Renal cortical epithelial cell (primary cell): ENCODE data around the gene CLIP3. TPM values are rescaled to one million over a fixed set of nuclear protein-coding genes. Genes with fewer than 3 reads are reported as not detected.
"Not testable (repeated sequence)": the region's sequence is repeated elsewhere in the genome, so short reads cannot be mapped to it uniquely, and the experiment has no call there.

Experiments
- DNase-seq: peaks from one replicate; pipeline ENCODE4 v3.0.0-alpha.2; 2011; ENCODE audit warnings: low read depth
- total RNA-seq: library from RNA; depleted of rRNA; stranded (reverse); fragments of >200 nt; gene quantifications from 2 replicates; pipeline ENCODE4 v1.2.3, GENCODE V29; 2014

Gene CLIP3
- total RNA-seq, 1 donor from 2014 or later: 15.2 TPM

DNA sequence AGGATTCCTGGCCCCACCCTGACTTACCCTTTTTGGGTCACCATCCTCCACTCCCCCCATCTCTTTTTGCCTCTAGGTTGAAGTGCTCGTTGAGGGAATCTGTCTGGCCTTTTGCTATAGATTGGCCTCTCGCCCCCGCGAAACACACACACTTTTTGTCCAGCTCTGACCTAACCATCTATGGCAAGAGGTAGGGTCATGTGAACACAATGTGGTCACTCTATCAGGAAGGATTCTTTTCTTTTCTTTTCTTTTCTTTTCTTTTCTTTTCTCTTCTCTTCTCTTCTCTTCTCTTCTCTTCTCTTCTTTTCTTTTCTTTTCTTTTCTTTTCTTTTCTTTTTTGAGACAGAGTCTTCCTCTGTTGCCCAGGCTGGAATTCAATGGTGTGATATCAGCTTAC lies 51.7 kb downstream of the CLIP3 start:
- DNase-seq: not testable (repeated sequence)

DNA sequence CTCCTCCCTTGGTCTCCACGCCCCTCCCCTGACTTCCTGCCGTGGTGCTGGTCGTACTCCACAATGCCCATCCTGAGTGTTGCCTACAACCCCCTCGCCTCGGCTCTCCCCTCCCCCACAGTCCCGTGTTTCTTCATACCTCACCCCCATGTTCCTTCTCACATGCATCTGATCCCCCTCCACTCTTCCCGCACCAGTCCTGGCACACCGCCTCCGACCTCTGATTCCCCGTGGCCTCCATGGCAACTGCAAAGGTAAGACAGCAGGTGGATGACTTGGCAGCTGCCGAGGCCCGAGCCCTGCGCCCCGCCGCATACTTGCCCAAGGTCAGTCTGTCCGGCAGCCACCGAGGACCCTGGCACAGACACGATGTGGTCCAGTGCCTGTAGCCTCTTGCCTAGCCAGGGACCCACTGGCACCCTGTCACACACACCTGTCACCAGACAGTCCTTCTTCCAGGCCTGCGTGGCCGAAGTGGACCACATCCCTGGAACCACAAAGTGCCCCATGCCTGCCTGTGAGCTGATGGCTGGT lies 53.8 kb downstream of the CLIP3 start:
- no peak for DNase-seq

DNA sequence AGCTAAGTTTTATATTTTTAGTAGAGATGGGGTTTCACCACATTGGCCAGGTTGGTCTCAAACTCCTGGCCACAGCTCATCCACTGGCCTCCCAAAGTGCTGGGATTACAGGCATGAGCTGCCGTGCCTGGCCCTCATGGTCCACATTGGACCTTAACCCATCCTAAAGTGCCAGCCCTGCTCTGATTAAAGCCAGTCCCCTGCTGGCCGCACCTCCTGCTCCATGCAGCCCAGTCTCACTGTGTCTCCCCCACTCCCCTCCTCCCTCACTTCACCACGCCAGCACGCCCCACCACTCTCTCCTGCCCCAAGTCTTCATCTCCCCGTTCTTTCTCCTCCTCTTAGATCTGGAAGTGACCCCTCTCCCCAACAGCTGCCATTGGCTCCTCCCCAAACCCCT lies 54.4 kb downstream of the CLIP3 start:
- no peak for DNase-seq

DNA sequence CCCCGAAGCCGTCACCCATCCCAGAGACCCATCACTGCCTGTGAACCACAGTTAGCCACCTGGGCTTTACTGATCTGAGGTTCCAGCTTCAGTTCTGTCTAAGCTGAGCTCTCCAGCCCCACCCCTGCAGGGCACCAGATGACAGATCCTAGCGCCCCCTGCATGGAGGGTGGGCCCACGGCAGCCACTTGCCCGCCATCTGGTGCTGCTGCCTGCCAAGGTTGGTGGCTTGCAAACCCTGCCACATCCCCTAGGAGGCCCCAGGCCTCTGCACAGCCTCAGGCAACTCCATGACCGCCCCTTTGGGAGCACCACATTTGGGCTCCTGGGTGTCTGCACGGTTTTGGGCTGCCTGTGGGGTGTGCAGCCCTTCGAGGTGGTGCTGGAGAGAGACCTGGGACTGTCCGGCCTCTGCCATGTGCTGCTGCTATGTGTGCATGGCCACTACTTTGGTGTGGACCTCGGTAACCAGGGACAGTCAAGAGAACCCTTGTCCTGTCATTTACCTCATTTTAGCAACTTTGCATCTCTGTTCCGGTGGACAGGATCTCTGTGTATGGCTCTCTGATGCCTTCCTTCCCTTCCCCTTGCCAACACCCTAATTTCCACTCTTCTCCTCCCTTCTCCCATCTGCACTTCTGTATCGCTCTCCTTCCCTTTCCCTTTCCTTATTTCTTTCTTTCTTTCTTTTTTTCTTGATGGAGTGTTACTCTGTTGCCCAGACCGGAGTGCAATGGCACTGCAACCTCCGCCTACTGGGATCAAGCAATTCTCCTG lies 55.0 kb downstream of the CLIP3 start:
- no peak for DNase-seq

DNA sequence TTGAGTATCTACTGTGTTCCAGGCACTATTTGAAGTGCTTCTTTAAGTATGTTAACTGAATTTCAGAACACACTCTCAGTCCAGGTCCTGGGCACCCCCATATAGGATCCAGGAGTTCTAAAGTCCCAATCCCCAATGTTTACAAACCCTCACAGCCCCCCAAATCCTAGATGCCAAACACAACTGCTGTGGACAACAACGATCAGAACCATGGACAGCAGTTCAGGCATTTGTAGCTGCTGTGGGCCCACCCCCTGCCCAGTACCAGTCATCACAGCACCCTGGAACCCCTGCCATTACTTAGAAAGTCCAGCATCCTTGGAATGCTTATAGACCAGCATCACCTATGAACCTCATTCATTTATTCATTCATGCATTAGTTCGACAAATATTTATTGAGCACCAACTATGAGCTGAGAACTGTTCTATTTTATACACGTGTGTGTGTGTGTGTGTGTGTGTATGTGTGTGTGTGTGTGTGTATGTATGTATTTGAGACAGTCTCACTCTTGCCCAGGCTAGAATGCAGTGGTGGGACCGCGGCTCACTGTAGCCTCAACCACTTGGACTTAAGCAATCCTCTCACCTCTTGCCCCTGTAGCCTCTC lies 57.0 kb downstream of the CLIP3 start:
- peak; percentile 11 for DNase-seq

DNA sequence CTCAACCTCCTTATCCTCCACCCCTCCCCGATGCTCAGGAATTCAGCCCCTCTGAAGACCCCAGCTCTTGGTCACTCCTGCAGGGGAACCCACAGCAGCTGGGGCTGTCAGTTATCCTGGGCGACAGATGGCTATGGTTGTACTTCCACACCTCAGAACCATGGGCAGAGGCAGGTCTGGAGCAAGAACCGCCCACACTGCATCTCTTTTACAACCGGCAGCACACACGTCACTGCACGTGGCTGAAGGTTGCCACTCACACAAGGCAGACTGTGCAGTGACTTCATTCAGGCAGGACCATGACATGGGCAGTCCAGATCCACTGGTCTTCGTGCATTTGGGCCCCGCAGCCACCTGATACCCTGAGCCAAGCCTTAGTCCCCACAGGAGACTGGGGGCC lies 59.2 kb downstream of the CLIP3 start:
- no peak for DNase-seq

DNA sequence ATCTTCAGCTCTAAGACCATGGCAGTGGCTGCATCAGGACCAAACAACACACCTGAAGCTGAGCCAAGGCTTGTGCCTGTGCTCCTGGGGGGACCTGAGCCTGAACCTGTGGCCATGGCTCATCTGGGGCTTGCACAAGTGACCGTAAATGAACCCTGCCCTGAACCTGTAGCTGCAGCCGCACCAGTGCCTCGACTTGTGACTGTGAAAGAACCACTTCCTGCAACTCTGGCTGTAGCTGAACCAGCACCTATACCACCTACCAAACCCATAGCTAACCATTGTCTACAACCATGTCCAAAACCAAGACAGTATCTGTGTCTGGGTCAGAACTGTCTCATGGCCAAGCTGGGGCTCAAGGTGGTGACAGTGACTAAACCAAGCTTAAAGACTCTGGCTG lies 65.9 kb downstream of the CLIP3 start:
- no peak for DNase-seq

Other genes starting within 250 kb of the CLIP3 start
- 0.20 TPM in 1 of 2 replicates, not detected in the other for gene PRODH2, start 220.0 kb downstream of the CLIP3 start, total RNA-seq
- not detected in 2 replicates for gene NPHS1, start 180.4 kb downstream of the CLIP3 start, total RNA-seq
- gene KIRREL2, start 176.0 kb downstream of the CLIP3 start, total RNA-seq: not detected in 2 replicates
- gene APLP1, start 164.3 kb downstream of the CLIP3 start, total RNA-seq: 0.52 and 2.9 TPM in 2 replicates
- gene NFKBID, start 132.3 kb downstream of the CLIP3 start, total RNA-seq: 4.2 and 8.7 TPM in 2 replicates
- not detected in 2 replicates for gene HCST, start 130.3 kb downstream of the CLIP3 start, total RNA-seq
- gene TYROBP, start 124.6 kb downstream of the CLIP3 start, total RNA-seq: not detected in 2 replicates
- 0.52 and 6.3 TPM in 2 replicates for gene LRFN3, start 96.5 kb downstream of the CLIP3 start, total RNA-seq
- gene SDHAF1, start 37.7 kb downstream of the CLIP3 start, total RNA-seq: 9.4 and 10.4 TPM in 2 replicates
- 1.0 and 4.5 TPM in 2 replicates for gene SYNE4, start 24.1 kb downstream of the CLIP3 start, total RNA-seq
- 10.6 and 11.8 TPM in 2 replicates for gene ALKBH6, start 18.7 kb downstream of the CLIP3 start, total RNA-seq
- 3.3 and 3.5 TPM in 2 replicates for gene THAP8, start 21.4 kb upstream of the CLIP3 start, total RNA-seq
- gene WDR62, start 22.0 kb upstream of the CLIP3 start, total RNA-seq: 0.70 and 3.0 TPM in 2 replicates
- gene OVOL3, start 78.3 kb upstream of the CLIP3 start, total RNA-seq: not detected in 2 replicates
- gene POLR2I, start 82.0 kb upstream of the CLIP3 start, total RNA-seq: 38.2 and 49.5 TPM in 2 replicates
- 228 and 291 TPM in 2 replicates for gene TBCB, start 82.6 kb upstream of the CLIP3 start, total RNA-seq
- 338 and 474 TPM in 2 replicates for gene CAPNS1, start 107.2 kb upstream of the CLIP3 start, total RNA-seq
- gene COX7A1, start 119.6 kb upstream of the CLIP3 start, total RNA-seq: 1.1 and 2.8 TPM in 2 replicates
- gene ZNF565, start 181.8 kb upstream of the CLIP3 start, total RNA-seq: 5.0 and 7.9 TPM in 2 replicates
- 126 and 190 TPM in 2 replicates for gene ZNF146, start 182.2 kb upstream of the CLIP3 start, total RNA-seq